IPS DF 6.9 (cell line): ENCODE data around the gene RASAL3.
"Not testable (repeated sequence)": the region's sequence is repeated elsewhere in the genome, so short reads cannot be mapped to it uniquely, and the experiment has no call there.

Experiments used
- DNase-seq: peaks from one replicate; pipeline ENCODE4 v3.0.0-alpha.2; 2013; ENCODE audit warnings: low read depth, low spot score
- H3K27ac ChIP-seq: one replicate; pipeline ENCODE4 v1.5.1; 2013; ENCODE audit warnings: low read length, control low read depth
- H3K27me3 ChIP-seq: 2 replicates; pipeline ENCODE4 v1.6.1; 2013; ENCODE audit warnings: mild to moderate bottlenecking, low read length; ENCODE audit not compliant: control insufficient read depth, insufficient read depth
- H3K36me3 ChIP-seq: 2 replicates; pipeline ENCODE4 v1.6.1; 2013; ENCODE audit warnings: low read length; ENCODE audit not compliant: control insufficient read depth, insufficient read depth
- H3K4me1 ChIP-seq: 2 replicates; pipeline ENCODE4 v1.6.1; 2013; ENCODE audit warnings: low read length; ENCODE audit not compliant: control insufficient read depth, insufficient read depth
- H3K4me3 ChIP-seq: 2 replicates; pipeline ENCODE4 v1.5.1; 2013; ENCODE audit warnings: mild to moderate bottlenecking, low read length
- H3K9me3 ChIP-seq: 2 replicates; pipeline ENCODE4 v1.6.1; 2013; ENCODE audit warnings: low read length, inconsistent platforms; ENCODE audit not compliant: control insufficient read depth, insufficient read depth
- WGBS: extraction: QIAGEN DNeasy Blood & Tissue Kit; methylation state at CpG from one replicate; pipeline ENCODE4 v1.1.7; 2013; ENCODE audit warnings: mixed read lengths, missing lambda C conversion rate; ENCODE audit not compliant: insufficient read length, insufficient coverage; 5-methylcytosine and 5-hydroxymethylcytosine counted together

The RASAL3 gene

GRCh38 chr19:15418231-15418578, 46.1 kb downstream of the RASAL3 start:
- H3K4me1 ChIP-seq, result 0 out of 2 replicates have a peak, but pooled peaks cover 1% of the 10 kb centered on the region

GRCh38 chr19:15417699-15418098, 46.6 kb downstream of the RASAL3 start:
- H3K36me3 ChIP-seq, result peaks cover 3% of the 10 kb centered on the region
- no peaks in the 10 kb centered on the region for H3K9me3 ChIP-seq
- no peak for DNase-seq
- H3K27ac ChIP-seq, result no peak overlapping the region
- H3K4me1 ChIP-seq, result 0 out of 2 replicates have a peak, but pooled peaks cover 1% of the 10 kb centered on the region
- WGBS, result no CpG with 5 or more reads among the region's 9 CpGs
- no peaks in the 10 kb centered on the region for H3K27me3 ChIP-seq
- peak overlapping the region; percentile 99; the same call in 1 of the 2 replicates for H3K4me3 ChIP-seq

More at GRCh38 chr19:15418231-15418578, 46.1 kb downstream of the RASAL3 start:
- DNase-seq, result no peak
- Histone ChIP-seq H3K27ac (no peak overlapping the region), H3K4me3 (peak overlapping the region; percentile 99), H3K36me3 (peaks cover 6% of the 10 kb centered on the region), H3K9me3 (no peaks in the 10 kb centered on the region), H3K27me3 (no peaks in the 10 kb centered on the region)
- WGBS, result no CpG with 5 or more reads among the region's 16 CpGs

- Histone ChIP-seq H3K9me3 (no peaks in the 10 kb centered on the region), H3K27me3 (no peaks in the 10 kb centered on the region; the same call in 1 of the 2 replicates), H3K4me1 (0 out of 2 replicates have a peak, but pooled peaks cover 1% of the 10 kb centered on the region), H3K27ac (no peak overlapping the region), H3K4me3 (no peak overlapping the region), H3K36me3 (peaks cover 9% of the 10 kb centered on the region; the same call in 1 of the 2 replicates)
- no CpG with 5 or more reads among the region's 4 CpGs for WGBS
- no peak for DNase-seq
Observed at GRCh38 chr19:15412832-15413231, 51.5 kb downstream of the RASAL3 start.

GRCh38 chr19:15411351-15411750, 53.0 kb downstream of the RASAL3 start:
- H3K36me3 ChIP-seq, H3K27me3 ChIP-seq, H3K27ac ChIP-seq, H3K4me3 ChIP-seq, H3K9me3 ChIP-seq, H3K4me1 ChIP-seq, DNase-seq: not testable (repeated sequence)
- no CpG with 5 or more reads among the region's 2 CpGs for WGBS

GRCh38 chr19:15404780-15405211, 59.5 kb downstream of the RASAL3 start:
- Histone ChIP-seq H3K9me3 (no peaks in the 10 kb centered on the region), H3K4me1 (no peaks in the 10 kb centered on the region), H3K36me3 (peaks cover 19% of the 10 kb centered on the region), H3K27me3 (no peaks in the 10 kb centered on the region), H3K4me3 (no peak overlapping the region), H3K27ac (no peak overlapping the region)
- WGBS, result no CpG with 5 or more reads among the region's 3 CpGs
- no peak for DNase-seq

- no peaks in the 10 kb centered on the region for H3K27me3 ChIP-seq
- H3K36me3 ChIP-seq, result peaks cover 21% of the 10 kb centered on the region
- H3K4me3 ChIP-seq, result no peak overlapping the region
- H3K9me3 ChIP-seq, result no peaks in the 10 kb centered on the region
- H3K4me1 ChIP-seq, result no peaks in the 10 kb centered on the region
- H3K27ac ChIP-seq, result no peak overlapping the region
- no CpG with 5 or more reads among the region's 7 CpGs for WGBS
- DNase-seq, result no peak
Observed at GRCh38 chr19:15404097-15404779, 60.1 kb downstream of the RASAL3 start.

GRCh38 chr19:15403151-15403531, 61.2 kb downstream of the RASAL3 start:
- no peaks in the 10 kb centered on the region for H3K27me3 ChIP-seq
- no peak overlapping the region for H3K27ac ChIP-seq
- H3K4me3 ChIP-seq, result no peak overlapping the region
- no peaks in the 10 kb centered on the region for H3K4me1 ChIP-seq
- no CpG with 5 or more reads among the region's 10 CpGs for WGBS
- no peaks in the 10 kb centered on the region for H3K9me3 ChIP-seq
- DNase-seq, result no peak
- peaks cover 32% of the 10 kb centered on the region for H3K36me3 ChIP-seq

- no CpG with 5 or more reads among the region's 15 CpGs for WGBS
- Histone ChIP-seq H3K27ac (no peak overlapping the region), H3K27me3 (no peaks in the 10 kb centered on the region), H3K4me1 (peaks cover 1% of the 10 kb centered on the region; the same call in 1 of the 2 replicates), H3K4me3 (no peak overlapping the region), H3K9me3 (no peaks in the 10 kb centered on the region), H3K36me3 (peaks cover 37% of the 10 kb centered on the region)
- DNase-seq, result no peak
Observed at GRCh38 chr19:15402411-15403150, 61.8 kb downstream of the RASAL3 start.
